H1 (cell line): ENCODE data around the gene TESMIN. TPM values are rescaled to one million over a fixed set of nuclear protein-coding genes. Genes with fewer than 3 reads are reported as not detected.

ENCODE experiments used
- ATF3 ChIP-seq: IDR thresholded peaks from 2 replicates; pipeline ENCODE4 v1.6.1; 2011; ENCODE audit warnings: low read depth, mild to moderate bottlenecking, low read length; ENCODE audit not compliant: insufficient read depth
- MAFK ChIP-seq: IDR thresholded peaks from 2 replicates; pipeline ENCODE4 v1.6.1; 2012; ENCODE audit warnings: low read depth, mild to moderate bottlenecking, improper control_type of control experiment, low read length
- NANOG ChIP-seq: IDR thresholded peaks from 2 replicates; pipeline ENCODE4 v1.6.1; 2011; ENCODE audit warnings: low read length, low read depth, mild to moderate bottlenecking, inconsistent platforms; ENCODE audit not compliant: insufficient read depth, poor library complexity, severe bottlenecking
- SIX5 ChIP-seq: IDR thresholded peaks from 2 replicates; pipeline ENCODE4 v1.6.1; 2011; ENCODE audit warnings: mild to moderate bottlenecking, low read depth, low read length
- SUZ12 ChIP-seq: fragments of 200-600 bp; sonication (generic); IDR thresholded peaks from 2 replicates; pipeline ENCODE4 v1.6.1; 2012; ENCODE audit warnings: mild to moderate bottlenecking, inconsistent platforms, low read length, moderate library complexity, mixed read lengths
- polyA plus RNA-seq, 7 experiments: library from polyadenylated mRNA; depleted of rRNA in 3 of 7; stranded (reverse) in 5 of 7; unstranded in 2 of 7; fragments of >200 nt in 5 of 7; fragments of 200-250 nt in 2 of 7; gene quantifications; 1 replicate in 5 of 7; 2 replicates in 1 of 7; 4 replicates in 1 of 7; pipeline versions ENCODE4 v1.2.1 to v1.2.3, GENCODE V29; 2011 to 2013; ENCODE audit warnings: missing spikeins in 2 of 7, mixed read lengths in 2 of 7
- total RNA-seq: library from RNA; stranded (reverse); fragmentation: NEBNext Ultra II Directional; extraction: Animal tissue kit (Norgen Biotek cat#: 25700); gene quantifications from 2 replicates; pipeline ENCODE4 v1.2.1, GENCODE V29; 2021

The TESMIN gene
- total and polyA plus RNA-seq, 2 of the 8 experiments (the other 6 are each of a cell fraction or from before 2014, with no cell fraction given), result 22.6 to 61.1 TPM

- TF ChIP-seq ATF3 (no peak), NANOG (no peak), SUZ12 (no peak), MAFK (no peak), SIX5 (no peak)
Observed at GRCh38 chr11:68735646-68736045, 15.7 kb downstream of the TESMIN start (continued).
